ENCODE measurements around the gene NAP1L1.
"Not testable (repeated sequence)": the region's sequence is repeated elsewhere in the genome, so short reads cannot be mapped to it uniquely, and the experiment has no call there.

The NAP1L1 gene

DNA sequence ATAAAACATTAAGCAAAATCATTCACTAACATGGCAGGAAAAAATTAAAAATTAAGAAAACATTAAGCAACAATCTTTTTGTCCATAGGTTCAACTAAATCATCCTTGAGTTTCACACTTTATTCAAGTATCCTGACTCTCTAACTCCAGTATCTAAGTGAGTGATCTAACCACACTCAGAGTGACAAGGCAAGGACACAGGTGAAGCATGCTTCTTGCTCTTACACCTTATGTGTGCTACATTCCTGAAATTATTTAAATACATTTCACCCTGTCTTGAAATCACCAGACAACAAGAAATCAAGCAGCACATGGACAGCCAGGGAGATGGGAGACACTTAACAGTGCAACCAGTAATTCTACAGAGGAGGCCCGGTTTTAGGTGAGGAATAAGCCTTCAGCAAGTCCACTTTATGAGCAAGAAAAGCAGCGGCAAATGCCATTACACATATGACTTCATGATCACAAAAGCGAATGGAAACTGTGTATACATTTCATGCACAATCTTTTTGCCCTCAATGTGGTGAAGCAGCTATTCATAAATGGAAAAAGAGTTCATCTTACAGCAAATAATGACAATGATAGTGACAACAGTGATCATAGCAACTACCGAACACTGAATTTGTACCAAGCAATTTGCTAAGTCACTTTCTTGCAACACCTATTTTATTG is 90.3 kb downstream of the NAP1L1 start:
- in situ Hi-C loops (cut with MboI; ENCODE audit: low sequenced_read_pairs) = no loop called here

DNA sequence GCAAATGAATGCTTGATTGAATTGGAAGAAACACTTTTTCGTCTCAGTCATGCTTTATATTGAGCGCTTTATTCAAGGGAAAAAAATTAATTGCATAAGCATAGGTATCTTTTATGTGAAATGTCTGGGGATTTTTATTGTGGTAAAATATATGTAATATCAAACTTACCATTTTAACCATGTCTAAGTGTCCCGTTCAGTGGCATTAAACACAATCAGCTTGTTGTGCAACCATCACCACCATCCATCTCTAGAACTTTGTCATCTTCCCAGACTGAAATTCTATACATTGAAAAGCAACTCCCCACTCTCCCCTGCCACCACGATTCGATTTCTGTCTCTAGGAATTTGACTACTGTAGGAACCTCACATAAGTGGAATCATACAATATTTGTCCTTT is 92.7 kb downstream of the NAP1L1 start:
- in situ Hi-C loops (cut with MboI; ENCODE audit: low sequenced_read_pairs) = no loop called here

DNA sequence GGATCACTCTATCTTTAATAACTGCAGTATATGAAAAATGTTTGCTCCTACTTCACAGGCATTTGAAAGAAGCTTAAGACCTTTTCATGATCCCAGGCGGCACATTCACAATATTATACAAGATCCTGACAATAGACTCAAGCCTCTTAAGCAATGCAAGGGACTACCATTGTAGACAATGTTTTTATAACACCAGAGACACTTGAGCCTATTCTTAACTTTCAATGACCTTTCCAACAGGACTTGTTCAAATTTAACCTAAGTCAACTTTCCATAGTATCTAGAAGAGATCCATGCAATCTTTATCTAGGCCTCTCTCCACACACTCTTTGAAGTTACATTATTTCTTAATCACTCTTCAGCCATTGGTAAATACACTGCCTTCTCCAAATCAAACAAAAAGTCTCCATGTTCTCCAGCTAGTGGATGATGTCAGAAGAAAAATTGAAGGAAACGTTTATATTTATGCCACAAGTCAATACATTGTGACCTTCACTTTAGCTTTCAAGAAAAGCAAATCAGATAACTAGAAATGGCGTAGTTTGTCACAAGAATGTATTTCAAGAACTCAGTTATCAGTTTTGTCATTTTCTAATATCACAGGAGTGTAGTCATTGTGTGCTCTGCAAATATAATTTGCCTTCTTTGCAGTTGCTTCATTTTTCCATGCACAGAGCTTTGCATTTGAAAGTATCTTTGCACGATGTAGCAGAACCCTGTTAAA is 94.1 kb downstream of the NAP1L1 start:
- in situ Hi-C loops (cut with MboI; ENCODE audit: low sequenced_read_pairs) = no loop called here

DNA sequence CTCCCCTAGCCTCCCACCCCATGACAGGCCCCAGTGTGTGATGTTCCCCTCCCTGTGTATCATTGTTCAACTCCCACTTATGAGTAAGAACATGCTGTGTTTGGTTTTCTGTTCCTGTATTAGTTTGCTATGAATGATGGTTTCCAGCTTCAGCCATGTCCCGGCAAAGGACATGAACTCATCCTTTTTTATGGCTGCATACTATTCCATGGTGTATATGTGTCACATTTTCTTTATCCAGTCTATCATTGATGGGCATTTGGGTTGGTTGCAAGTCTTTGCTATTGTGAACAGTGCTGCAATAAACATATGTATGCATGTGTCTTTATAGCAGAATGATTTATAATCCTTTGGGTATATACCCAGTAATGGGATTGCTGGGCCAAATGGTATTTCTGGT is 96.8 kb downstream of the NAP1L1 start:
- in situ Hi-C loops (cut with MboI; ENCODE audit: low sequenced_read_pairs) = not testable (repeated sequence)
